Activated T-helper 1 cell treated with Interleukin-2 at 50 U/mL for 16 hours (primary cell): ENCODE data around the gene GGT6.
"Not testable (repeated sequence)": the region's sequence is repeated elsewhere in the genome, so short reads cannot be mapped to it uniquely, and the experiment has no call there.

Experiments
- DNase-seq: peaks from one replicate; pipeline ENCODE4 v3.0.0-alpha.2; 2020; ENCODE audit warnings: low read depth

Gene GGT6

GRCh38 chr17:4560421-4560820 lies at the start of gene GGT6:
Gene GGT6 (minus strand): TSS chr17:4560577. CDS start chr17:4560521, 56 bp downstream.
- DNase-seq, result no peak

- no peak for DNase-seq
These were observed 49.8 kb upstream of the GGT6 start for GRCh38 chr17:4610162-4610561.

GRCh38 chr17:4609761-4610160 lies 49.4 kb upstream of the GGT6 start:
- DNase-seq, result no peak

- no peak for DNase-seq
These were observed 47.4 kb upstream of the GGT6 start for GRCh38 chr17:4607773-4608187.

GRCh38 chr17:4607261-4607741 lies 46.9 kb upstream of the GGT6 start:
- DNase-seq, result no peak

- no peak for DNase-seq
These were observed 45.4 kb upstream of the GGT6 start for GRCh38 chr17:4605826-4606225.

- not testable (repeated sequence) for DNase-seq
These were observed 44.4 kb upstream of the GGT6 start for GRCh38 chr17:4604736-4605135.

- no peak for DNase-seq
These were observed 43.8 kb upstream of the GGT6 start for GRCh38 chr17:4604111-4604644.

- DNase-seq, result no peak
These were observed 41.7 kb upstream of the GGT6 start for GRCh38 chr17:4602041-4602440.

GRCh38 chr17:4601326-4601725 lies 40.9 kb upstream of the GGT6 start:
- DNase-seq, result no peak

- no peak for DNase-seq
These were observed 40.2 kb upstream of the GGT6 start for GRCh38 chr17:4600563-4600962.

- no peak for DNase-seq
These were observed 39.3 kb upstream of the GGT6 start for GRCh38 chr17:4599505-4600281.

- no peak for DNase-seq
These were observed 38.6 kb upstream of the GGT6 start for GRCh38 chr17:4598776-4599504.

- no peak for DNase-seq
These were observed 37.6 kb upstream of the GGT6 start for GRCh38 chr17:4597975-4598374.

- no peak for DNase-seq
These were observed 36.4 kb upstream of the GGT6 start for GRCh38 chr17:4596636-4597380.

GRCh38 chr17:4595685-4596342 lies 35.4 kb upstream of the GGT6 start:
- DNase-seq, result not testable (repeated sequence)

- DNase-seq, result no peak
These were observed 34.7 kb upstream of the GGT6 start for GRCh38 chr17:4594931-4595684.

GRCh38 chr17:4594406-4594805 lies 34.0 kb upstream of the GGT6 start:
- DNase-seq, result no peak

GRCh38 chr17:4593021-4593421 lies 32.6 kb upstream of the GGT6 start:
- DNase-seq, result no peak

GRCh38 chr17:4592240-4593005 lies 32.0 kb upstream of the GGT6 start:
- no peak for DNase-seq
